GM19099 (cell line): ENCODE measurements around the gene KLK2.
A peak's percentile ranks its signal among the peaks of the same experiment; 100 is the strongest.

Source experiments
- POLR2A ChIP-seq: IDR thresholded peaks from 3 replicates; pipeline ENCODE4 v1.6.1; 2011; ENCODE audit warnings: low read depth; ENCODE audit not compliant: insufficient read length; ENCODE audit errors: extremely low read depth

KLK2 gene

GRCh38 chr19:50897191-50897607 lies 24.0 kb downstream of the KLK2 start:
- peak; percentile 3 for TF ChIP-seq POLR2A

DNA sequence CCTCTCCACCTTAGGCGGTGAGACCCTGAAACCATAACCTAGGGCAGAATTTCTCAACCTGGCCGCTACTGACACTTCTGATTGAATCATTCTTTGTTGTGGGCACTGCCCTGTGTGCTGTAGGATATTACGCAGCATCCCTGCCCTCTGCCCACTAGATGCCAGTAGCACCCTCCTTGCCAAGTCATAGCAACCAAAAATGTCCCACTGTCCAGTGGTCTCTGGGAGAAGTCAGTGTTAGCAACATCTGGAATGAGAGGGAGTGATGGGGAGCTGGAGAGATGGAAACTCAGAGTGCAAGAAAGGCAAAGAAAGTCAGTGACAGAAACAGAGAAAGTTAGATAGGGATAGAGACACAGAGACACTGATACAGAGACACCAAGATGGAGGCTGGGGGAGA lies 24.4 kb downstream of the KLK2 start:
- TF ChIP-seq POLR2A: no peak

DNA sequence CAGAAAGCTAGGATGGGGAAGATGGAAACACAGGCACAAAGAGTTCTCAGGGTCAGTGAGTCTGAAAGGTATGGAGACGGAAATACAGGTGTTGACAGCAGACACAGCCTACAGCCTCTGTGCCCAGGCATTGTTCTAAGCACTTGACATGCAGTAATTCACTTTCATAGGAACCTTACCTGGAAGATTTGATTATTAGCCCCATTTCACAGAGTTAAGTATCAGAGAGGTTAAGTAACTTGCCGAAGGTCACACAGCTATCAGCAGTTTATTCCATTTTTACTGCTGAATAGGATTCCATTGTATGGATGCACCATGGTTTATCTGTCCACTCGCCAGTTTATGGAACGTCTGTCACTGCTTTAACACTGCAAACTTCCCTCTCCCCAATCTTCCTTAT lies 24.8 kb downstream of the KLK2 start:
- TF ChIP-seq POLR2A: no peak

GRCh38 chr19:50899569-50899968 lies 26.3 kb downstream of the KLK2 start:
- no peak for TF ChIP-seq POLR2A

DNA sequence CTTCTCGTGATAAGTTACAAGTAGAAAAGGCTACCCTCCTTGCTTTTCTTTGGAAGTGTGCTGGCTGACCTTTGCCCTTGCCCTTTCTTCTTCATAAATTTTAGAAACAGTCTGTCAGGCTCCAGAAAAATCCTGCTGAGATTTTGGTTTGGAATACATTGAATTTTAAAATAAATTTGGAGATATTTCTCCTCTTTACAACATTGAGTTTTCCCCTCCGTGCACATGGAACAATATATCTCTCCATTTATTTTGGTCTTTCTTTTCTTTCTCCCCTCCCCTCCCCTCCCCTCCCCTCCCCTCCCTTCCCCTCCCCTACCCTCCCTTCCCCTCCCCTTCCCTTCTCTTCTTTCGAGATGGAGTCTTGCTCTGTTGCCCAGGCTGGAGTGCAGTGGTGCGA lies 29.4 kb downstream of the KLK2 start:
- no peak for TF ChIP-seq POLR2A

DNA sequence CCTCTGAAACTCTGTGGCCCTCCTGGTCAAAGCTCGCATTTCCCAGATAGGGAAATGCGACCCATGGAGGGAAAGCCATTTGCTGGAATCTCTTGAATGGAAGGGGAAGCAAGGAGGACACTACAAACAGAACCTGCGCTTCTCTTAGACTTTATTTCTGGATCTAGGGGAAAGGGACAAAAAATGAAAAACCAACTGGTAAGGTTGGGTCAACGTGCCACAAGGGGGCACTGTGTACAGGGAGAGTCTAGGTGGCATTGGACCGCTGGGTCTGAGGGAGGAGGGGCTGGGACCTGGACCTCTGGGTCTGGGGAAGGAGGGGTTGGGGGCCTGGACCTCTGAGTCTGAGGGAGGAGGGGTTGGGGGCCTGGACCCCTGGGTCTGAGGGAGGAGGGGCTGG lies 33.0 kb downstream of the KLK2 start:
- no peak for TF ChIP-seq POLR2A

DNA sequence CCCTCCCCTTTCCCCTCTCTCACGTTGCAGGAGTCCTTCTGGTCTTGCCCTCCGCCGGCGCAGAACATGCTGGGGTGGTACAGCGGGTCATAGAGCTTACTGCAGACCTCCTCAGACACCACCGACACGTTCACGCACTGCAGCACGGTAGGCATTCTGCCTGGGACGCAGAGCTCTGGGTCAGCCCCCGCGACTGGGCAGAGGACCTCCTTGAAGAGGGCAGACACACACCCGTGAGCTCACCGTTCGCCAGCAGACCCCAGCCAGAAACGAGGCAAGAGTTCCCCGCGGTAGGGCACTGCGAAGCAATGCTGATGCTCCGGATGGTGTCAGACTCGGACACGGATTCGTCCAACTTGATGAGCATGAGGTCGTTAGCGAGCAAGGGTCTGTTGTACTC lies 35.1 kb downstream of the KLK2 start:
- no peak for TF ChIP-seq POLR2A

DNA sequence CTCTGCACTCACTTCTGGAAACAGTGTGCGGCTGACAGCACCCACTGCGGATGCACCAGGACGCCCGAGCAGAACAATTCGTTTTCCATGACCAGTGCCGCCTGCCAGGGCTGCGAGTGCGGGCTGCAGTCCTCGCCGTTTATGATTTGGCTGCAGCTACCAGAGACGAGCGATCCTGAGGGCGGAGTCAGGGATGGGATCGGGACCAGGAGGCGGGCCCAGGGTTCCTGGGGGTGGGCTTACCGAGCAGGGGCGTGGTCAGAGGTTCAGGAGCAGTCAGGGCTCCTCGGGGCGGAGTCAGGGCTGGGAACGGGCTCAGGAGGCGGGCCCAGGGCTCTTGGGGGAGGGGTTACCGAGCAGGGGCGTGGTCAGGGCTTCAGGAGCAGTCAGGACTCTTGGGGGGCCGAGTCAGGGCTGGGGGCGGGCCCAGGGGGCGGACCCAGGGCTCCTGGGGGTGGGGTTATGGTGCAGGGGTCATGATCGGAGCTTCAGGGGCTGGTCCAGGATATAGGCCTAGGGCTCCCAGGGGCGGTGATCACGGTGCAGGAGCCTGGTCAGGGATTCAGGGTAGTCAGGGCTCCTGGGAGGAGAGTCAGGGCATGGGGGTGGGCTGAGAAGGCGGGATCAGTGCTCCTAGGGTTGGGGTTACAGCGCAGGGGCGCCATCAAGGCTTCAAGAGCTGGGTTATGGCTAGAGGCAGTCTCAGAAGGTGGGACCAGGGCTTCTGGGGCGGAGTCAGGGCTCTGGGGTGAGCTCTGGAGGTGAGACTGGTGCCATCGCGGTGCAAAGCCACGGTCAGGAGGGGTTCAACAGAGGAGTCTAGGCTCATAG lies 36.2 kb downstream of the KLK2 start:
- no peak for TF ChIP-seq POLR2A

- TF ChIP-seq POLR2A: no peak
Observed at GRCh38 chr19:50910722-50911121, 37.5 kb downstream of the KLK2 start.

- TF ChIP-seq POLR2A: no peak
Observed at GRCh38 chr19:50911206-50912101, 38.2 kb downstream of the KLK2 start, which contains the start of gene KLK4. Gene KLK4, minus strand, starts transcription at chr19:50911395. Its CDS starts 657 bp downstream, at chr19:50910738.

DNA sequence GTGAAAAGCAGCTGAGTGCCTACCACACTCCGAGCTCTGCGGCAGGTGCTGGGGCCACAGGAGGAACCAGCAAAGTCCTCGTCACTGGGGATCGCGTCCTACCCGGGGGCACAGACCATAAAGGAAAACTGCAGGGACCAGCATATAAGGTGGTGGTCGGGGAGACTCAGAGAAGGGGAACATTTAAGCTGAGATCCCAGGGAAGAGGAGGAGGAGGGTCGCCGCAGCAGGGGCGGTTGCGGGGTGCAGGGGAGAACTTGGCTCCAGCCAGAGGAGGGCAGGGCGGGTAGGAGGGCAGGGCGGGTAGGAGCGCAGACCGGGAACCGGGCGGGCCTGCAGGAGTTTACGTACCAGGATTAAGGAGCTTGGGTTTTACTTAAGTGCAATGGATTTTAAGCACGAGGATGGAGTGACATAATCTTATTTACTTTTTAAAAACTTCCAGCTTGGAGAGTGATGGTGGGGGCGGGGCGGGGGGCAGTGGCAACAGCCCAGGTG lies 38.9 kb downstream of the KLK2 start:
- no peak for TF ChIP-seq POLR2A

- no peak for TF ChIP-seq POLR2A
Observed at GRCh38 chr19:50912727-50913716, 39.8 kb downstream of the KLK2 start.

- TF ChIP-seq POLR2A: no peak
Observed at GRCh38 chr19:50916069-50916468, 42.8 kb downstream of the KLK2 start.
